GM20431 (cell line): Measurements from ENCODE around the gene AATK.

Experiments used
- in situ Hi-C: fragments of 300-500 bp; cut with MseI, MboI; formaldehyde crosslinking; loops from one replicate; pipeline ENCODE4 v1.15.0; 2020; ENCODE audit warnings: low sequenced_read_pairs; ENCODE audit not compliant: unreplicated experiment

The AATK gene

DNA sequence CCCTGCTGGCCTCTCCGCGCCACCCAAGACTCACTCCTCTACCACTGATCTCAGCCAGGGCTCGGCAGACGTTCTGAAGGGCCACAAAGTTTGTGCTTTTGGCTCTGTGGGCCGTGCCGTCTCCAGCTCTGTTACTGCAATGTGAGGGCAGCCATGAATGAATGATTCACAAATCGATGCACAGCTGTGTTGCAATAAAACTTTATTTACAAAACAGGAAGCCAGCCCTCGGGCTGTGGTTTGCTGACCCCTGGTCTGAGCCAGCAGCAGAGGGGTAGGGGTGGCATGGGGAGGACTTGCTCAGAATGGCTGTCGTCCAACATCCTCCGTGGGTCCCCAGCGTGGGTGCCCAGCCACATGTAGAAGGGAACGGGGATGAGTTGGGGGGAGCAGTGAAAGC lies 63.7 kb downstream of the AATK start:
- in situ Hi-C loops = no loop called here

DNA sequence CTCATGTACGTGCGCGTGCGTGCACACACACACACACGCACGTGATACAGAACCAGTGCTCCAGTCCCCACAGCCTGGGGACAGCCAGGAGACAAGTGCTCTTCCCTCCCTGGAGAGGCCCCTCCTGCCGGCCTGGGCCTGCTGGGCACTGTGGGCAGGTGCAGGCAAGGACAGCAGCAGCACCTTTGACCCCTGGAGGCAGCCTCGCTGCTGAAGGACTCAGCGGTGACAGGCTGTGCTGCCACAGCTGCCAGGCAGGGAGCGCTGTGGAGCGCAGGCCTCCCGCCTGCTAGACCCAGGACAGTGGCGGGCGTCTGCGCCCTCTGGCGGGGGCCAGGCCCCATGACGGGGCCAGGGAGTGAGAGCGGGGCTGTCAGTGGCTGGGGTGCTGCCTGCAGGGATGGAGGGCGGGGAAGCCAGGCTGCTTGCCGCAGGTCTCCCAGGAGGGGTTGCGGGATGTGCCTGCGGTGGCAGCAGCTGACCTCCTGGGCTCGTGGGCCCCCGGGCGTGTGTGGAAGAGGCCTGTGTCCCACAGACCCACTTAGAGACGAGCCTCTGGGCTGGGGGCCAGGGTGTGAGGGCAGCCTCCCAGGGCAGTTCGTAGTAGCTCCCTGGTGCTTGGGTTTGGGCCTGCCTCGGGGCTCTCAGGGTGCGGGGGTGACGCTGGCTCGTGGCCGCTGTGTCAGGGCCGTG lies 64.3 kb downstream of the AATK start:
- in situ Hi-C loops = no loop called here

DNA sequence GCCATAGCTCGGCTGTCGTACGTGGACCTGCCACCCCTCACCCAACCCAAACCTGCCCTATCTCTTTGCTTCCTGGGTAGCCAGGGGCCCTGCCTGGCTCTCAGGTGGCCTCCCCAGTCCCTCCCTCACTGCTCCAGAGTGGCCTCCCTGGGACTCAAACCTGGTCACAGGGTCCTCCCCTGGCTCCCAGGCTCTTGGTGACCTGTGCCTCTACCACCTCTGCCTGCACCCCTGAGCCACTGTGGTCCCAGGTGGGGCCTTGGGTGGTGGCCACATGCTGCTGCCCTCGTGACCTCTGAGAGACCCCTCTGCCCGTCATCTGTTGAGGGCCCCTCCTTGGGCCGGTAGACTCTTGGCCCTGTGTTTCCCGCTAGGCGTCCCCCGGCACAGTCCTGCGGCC lies 65.4 kb downstream of the AATK start:
- in situ Hi-C loops = no loop called here

DNA sequence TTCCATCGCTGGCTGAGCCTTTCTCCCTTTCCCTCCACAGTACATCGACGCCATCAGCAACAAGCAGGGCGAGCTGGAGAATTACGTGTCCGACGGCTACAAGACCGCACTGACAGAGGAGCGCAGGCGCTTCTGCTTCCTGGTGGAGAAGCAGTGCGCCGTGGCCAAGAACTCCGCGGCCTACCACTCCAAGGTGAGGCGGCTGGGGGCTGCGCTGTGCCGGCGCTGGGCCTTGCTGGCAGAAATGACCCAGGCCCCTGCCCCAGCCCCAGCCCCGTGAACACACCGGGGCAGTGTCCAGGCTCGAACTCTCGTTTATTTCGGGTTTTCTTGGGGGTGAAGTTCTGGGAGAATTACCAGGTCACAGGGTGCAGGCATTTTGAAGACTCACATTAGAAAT lies 66.1 kb downstream of the AATK start:
- in situ Hi-C loops = no loop called here

DNA sequence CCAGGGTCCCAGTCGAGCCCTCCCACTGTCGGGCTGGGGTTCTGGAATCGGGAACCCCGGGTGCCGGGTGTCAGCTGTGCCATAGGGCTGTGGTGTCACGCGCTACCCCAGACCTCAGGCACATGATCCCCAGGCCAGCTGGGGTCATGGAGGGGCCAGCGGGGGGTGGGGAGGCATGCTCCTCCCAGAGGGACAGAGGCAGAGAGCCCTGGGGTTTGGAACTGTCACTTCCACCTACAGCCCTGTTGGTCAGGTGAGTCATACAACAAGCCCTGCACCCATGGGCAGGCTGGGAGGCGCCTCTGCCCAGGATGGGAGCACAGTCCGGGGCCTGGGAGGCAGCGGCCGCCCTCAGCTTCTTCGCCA lies 68.1 kb downstream of the AATK start:
- in situ Hi-C loops = no loop called here

DNA sequence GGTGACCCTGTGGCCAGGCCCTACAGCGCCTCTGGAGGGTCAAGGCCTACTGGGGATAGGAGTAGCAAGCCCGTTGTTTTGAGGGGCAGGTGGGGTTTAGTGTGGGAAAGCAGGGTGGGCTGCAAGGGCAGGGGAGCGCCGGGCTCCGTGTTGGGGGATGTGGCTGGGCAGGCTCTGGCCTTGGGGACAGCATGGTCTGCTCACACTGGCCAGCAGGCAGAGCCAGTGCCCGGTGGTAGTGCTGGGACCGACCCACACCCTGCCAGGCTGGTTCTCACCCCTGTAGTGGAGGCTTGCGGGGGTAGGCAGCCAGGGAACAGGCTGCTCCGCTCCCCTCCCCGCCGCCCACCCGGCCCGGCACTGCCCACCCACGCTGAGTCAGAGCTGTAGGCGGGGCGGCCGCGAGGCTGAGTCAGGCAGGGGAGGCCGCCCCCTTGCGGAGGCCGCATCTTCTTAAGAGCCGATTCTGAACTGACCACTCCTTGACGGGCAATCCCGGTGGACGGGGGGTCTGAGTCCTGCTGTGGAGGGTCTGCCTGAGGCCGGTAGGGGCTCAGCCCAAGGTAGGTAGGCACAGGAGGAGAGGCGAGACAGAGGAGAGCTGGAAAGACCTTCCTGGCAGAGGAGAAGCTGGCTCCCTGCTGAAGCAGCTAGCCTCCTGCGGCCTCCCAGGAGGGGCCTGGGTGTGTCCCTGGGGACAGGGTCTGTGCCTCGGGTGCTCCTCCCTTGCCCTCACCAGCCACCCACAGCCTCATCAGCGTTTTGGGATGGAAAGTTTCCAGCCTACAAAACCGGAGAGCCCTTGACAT lies 68.7 kb downstream of the AATK start:
- in situ Hi-C loops = no loop called here

DNA sequence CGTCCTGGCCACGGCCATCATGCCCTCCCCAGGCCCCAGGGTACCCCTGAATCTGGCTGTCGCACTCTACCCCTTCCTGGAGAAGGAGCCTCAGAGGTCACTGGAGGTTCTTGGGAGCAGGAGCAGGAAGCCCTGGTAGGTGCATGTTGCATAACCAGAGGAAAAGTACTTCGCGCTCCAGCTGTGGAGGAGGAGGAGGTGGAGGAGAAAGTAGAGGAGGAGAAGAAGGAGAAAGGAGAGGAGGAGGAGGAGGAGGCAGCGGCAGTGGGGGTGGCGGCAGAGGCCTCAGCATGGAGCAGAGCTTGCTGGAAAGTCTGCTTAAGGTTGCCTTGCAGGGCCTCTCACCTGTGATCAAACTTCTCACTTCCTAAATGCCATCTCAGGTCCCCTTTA lies 69.3 kb downstream of the AATK start:
- in situ Hi-C loops = no loop called here

DNA sequence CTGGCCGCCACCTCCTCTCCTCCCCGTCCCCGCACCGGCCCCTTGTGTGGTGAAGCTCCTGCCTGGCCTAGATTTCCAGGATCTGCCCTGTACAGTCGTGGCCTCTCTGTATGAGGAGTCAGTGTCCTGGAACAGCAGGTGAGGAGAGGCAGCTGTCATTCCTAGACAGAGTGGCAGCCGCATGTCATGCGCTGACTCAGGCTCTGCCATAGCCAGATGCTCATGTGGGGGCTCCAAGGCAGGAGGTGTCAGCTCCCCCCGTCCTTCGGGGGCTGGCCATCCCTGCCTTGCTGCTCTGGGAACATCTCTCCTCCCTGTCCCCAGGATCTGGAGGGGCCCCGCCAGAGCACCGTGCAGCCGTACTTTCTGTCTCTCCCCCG lies 70.6 kb downstream of the AATK start:
- in situ Hi-C loops = no loop called here

DNA sequence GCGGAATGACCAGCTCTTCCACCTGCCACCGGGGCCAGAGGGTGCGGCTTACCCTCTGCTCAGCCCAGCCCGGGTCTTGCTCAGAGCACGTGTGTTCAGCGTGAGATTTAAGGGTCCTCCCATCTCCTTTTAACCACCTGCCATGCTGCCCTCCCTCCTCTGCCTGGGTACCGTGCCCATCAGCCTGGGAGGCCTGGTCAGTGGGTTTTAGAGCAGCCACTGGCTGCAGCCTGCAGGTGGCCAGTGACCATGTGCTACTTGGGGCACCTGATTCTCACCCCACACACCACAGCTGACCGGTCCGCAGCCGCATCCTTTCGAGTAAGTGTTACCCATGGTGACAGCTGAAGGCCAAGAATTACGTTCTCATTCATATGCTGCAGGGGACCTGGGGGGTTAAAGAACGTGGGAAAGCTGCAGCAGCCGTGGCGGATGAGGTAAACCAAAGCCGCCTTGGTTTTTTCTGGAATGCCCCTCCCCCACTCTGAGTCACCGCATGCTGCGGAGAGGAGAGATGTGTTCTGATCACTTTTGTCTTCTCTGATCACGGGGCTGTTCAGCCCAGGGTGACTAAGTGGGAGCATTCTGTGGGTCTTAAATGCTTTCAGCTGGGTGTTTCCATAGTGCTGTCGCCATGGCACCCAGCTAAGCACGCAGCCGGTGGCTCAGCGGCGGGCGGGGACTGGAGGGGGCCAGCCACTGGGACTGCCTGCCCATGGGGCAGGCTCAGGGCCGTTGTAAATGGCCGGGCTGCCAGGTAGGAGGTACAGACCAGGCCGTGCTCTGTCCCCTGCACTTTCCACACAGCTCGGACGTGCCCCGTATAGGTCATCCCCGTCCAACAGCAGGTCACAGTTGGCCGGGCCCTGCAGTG lies 71.3 kb downstream of the AATK start:
- in situ Hi-C loops = no loop called here

DNA sequence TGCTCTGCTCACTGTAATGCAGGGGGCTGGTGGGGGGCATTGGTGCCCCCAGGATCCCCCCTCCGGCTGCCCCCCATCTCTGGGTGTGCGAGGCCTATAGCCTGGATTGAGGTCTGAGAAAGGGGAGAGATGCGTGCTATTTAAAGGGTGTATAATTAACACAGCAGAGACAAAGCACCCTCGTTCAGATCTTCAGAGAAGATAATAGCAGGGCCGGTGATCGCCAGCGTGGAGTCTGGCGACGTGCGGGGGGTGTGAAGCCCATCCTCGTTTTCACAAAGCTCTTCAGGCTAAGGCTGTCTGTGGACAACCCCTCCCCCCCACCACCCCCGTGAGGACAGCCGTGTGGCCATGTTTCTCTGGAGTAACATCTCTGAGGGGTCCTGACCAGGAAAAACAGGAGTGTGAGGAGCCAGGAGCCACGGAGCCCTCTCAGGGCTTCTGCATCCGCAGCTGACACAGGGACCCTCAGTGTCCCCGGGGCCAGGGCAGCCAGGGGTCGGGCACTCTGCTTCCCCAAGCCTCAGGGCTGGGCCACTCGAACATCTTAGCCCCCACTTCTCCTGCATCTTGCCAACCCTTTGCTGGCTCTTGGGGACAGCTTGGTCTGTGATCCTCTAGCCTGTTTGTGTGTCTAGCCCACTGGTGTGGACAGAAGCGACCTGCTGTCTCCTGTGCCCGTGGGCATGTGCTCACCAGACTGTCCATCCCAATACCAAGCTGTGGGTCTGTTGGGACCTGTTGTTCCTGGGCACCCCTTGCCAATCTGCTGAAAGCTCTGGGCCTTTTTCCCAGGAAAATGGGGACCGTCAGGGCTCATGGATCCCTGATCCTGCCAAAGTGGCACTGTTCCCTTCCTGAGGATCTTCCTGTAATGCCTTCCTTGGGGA lies 72.2 kb downstream of the AATK start:
- in situ Hi-C loops = no loop called here

DNA sequence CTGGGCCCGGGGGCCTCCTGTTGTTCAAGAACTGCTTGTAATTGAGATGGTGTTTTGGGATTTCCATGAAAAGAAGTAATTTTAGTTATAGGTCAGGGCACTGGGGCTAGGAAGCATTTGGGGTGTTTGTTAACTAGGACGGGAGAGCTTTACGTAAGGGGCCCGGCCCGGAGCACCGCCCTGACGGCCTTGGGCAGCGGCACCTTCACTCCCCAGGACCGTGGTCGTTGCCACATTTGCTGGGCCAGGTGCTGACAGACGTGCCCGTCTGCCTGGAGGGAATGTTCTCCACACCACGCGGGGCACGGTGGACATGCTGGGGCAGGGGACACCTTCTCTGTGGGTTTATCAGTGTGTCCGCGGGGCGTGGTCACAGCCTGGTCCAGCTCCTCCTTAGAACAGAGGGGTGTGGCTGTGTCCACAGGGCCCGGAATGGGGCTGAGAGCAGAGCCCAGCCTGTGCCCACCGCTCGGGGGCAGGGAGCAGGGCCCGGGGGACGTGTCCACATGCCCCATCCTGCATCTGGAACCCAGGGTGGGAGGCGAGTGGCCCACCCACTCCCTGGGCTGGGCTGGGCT lies 73.4 kb downstream of the AATK start:
- in situ Hi-C loops = no loop called here

DNA sequence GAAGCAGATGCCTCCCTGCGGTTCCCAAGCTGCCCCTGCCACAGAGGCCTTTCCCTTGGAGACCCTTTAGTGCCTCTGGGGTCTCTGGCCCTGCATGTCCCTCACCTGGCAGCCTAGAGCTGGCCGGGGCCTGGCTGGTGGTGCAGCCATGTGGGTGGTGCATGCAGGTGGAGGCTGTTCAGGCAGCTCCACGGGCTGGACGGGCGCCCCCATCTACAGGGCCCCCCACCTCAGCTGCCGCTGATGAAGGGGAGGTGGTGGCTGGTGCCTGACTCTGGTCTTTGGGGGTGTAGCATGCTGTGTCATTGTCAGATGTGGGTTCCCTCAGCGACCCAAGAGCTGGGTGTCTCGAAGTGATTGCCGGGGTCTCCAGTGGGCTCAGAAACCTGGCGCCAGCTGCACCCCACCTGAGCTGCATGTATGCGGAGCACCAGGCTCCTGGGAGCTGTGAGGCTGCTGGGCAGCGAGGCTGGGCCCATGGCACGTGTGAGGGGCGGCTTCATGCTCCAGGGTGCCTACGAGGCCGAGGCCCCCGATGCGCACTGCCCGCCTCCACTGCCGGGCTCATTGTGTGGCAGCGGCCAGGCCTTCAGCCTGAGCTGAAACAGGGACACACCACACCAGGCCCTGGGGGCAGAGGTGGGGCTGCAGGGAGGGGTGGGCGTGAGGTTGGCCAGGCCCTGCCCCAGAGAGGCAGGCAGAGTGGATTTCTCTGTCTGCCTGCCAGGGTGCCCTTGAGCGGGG lies 74.1 kb downstream of the AATK start:
- in situ Hi-C loops = no loop called here

DNA sequence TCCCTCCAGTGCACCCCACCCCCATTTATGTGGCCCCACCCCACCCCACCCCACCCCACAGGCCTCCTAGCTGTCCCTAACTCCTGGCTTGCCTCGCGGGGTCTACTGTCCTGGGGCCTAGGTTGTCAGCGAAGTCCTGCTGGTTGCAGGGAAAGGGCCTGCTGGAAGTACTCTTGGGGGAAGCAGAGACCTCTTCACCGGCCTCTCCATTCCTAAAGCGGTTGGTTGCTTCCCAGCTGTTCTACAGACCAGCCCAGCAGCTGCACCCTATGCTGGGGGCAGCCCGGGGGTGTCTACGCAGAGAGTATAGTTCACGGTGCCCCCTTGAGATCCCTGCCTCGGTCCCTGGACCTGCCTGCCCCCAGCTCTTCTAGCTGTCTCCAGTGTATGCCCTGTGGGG lies 74.9 kb downstream of the AATK start:
- in situ Hi-C loops = no loop called here

DNA sequence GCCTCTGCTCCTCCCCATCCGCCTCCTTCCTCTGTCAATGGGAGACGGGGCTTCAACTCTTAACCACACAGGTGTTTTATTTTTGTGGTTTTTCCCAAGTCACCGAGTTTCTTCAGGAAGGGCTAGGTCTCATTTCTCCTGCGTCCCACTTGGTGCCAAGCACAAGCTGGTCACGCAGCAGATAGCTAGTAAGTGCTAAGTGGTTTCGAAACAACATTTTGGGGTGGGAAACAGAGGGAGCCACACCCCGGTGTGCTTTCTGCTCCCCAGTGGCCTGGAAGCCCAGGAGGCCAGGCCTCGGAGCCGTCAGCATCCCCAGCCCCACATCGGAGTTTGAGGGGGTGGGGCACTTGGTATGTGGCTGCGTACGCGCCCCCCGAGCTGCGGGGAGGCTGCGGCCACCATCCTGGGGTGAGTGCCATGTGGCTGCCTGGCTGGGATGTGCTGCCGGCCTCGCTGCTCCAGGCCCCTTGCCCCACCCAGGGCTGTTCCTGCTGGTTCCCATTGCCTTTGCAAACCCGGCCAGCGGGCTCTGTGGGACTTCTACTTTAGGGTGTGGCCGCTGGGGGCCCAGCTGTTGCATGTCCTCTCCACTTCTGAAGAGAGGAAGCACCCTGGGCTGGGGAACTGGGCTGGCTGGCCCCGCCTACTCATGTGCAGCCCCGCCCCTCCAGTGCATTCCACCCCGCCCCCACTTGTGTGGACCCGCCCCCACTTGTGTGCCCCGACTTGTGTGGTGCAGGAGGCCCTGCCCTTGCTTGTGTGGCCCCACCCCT lies 75.5 kb downstream of the AATK start:
- in situ Hi-C loops = no loop called here

DNA sequence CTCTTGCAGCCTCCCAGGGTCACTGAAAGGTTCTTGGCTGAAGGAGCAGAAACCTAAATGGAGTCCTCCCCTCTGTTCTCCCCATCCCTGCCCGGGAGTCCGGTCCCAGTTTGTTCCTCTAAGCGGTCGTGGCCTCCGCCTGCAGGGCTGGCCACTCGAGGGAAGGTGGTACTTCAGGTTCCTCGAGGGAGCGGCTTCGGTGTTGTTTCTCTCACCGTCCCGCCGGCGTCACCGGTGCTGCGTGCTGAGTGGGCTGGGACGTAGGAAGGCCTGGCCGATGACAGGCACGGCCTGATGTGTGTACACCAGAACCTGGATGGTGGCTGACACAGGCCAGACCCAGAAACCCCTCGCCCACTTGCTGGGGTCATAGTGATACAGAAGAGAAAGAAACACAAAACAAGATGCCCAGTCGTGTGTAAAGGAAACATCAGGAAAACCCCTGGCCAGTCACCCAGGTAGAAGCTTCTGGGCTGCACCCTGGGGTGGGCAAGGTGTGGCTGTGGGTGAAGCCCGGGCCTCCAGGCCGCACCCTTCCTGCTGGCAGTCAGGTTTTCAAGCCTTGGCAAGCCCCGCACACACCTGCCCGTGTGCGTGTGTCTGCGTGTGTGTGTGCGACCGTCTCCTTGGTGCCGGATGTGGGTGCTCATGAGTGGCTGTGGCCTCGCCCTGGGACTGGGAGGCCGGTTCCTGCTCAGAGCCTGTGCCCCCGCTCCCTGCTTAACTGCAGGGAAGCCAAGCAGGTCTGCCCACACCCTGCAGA lies 79.1 kb downstream of the AATK start:
- in situ Hi-C loops = no loop called here

DNA sequence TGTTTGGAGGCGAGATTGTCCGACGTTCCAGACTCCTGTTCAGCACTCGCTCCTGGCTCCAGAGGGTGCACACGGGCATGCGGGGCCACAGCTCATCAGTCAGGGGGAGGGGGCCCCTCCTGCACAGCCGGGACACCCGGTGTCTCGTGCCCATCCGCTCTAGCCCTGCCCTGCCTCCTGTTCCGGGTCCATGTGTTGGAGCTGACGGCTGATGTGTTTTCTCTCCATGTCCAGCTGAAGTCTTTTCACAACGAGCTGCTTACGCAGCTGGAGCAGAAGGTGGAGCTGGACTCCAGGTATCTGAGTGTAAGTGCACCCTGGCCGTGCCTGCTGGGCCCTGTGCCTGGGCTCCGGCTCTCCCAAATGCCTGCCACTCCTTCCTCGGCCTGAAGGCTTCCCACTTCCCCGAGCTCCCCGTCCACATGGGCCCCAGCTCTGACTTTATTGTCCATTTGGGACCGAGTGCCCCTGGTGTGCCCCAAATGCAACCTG lies 80.6 kb downstream of the AATK start:
- in situ Hi-C loops = no loop called here

DNA sequence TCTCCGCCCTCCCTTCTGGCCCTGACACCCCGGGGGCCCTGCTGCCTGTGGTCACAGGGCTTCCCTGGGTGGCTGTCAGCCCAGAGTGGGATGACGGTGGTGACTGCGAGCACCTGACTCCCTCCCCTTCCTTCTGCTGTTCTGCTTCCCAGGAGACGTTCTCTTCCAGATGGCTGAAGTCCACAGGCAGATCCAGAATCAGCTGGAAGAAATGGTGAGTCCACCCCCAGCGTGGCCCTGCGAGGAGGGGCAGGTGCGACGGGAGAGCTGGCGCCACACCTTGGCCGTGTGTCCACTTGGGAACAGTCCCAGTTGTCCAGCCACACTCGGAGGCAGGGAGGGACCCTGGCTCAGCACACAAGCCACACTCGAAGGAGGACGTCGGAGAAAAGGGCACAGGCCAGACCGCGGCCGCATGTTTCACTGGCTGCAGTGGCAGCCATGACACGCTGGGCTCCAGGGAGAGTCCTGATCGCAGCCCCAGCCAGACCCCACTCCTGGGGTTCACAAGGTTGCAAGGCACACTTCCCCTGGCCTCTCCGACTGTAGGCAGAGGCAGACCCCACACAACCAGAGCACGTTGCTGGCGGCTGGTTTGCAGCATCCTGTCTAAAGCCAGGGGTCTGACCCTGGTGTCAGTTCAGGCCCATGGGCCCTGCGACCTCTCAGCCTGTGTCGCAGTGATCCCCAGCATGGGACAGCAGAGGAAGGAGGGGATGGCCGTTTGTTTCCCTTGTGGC lies 81.2 kb downstream of the AATK start:
- in situ Hi-C loops = no loop called here
